IPS-20b (cell line): ENCODE data around the gene E2F4.

ENCODE experiments used
- H3K27ac ChIP-seq: one replicate; pipeline ENCODE4 v1.5.1; 2013; ENCODE audit warnings: low read length
- H3K27me3 ChIP-seq: 2 replicates; pipeline ENCODE4 v1.6.1; 2013; ENCODE audit warnings: mild to moderate bottlenecking, low read length, inconsistent platforms; ENCODE audit not compliant: insufficient read depth
- H3K36me3 ChIP-seq: 2 replicates; pipeline ENCODE4 v1.6.1; 2013; ENCODE audit warnings: low read depth, mild to moderate bottlenecking, inconsistent platforms, low read length, moderate library complexity; ENCODE audit not compliant: insufficient read depth
- H3K4me1 ChIP-seq: 2 replicates; pipeline ENCODE4 v1.6.1; 2013; ENCODE audit warnings: mild to moderate bottlenecking, control low read depth, inconsistent platforms, low read length, moderate library complexity; ENCODE audit not compliant: insufficient read depth
- H3K4me3 ChIP-seq: 2 replicates; pipeline ENCODE4 v1.5.1; 2013; ENCODE audit warnings: mild to moderate bottlenecking, low read length, inconsistent platforms
- H3K9ac ChIP-seq: 2 replicates; pipeline ENCODE4 v1.6.1; 2013; ENCODE audit warnings: low read depth, mild to moderate bottlenecking, inconsistent platforms, low read length, moderate library complexity
- H3K9me3 ChIP-seq: 2 replicates; pipeline ENCODE4 v1.6.1; 2013; ENCODE audit warnings: mild to moderate bottlenecking, low read depth, low read length, inconsistent platforms; ENCODE audit not compliant: insufficient read depth

Gene E2F4

DNA sequence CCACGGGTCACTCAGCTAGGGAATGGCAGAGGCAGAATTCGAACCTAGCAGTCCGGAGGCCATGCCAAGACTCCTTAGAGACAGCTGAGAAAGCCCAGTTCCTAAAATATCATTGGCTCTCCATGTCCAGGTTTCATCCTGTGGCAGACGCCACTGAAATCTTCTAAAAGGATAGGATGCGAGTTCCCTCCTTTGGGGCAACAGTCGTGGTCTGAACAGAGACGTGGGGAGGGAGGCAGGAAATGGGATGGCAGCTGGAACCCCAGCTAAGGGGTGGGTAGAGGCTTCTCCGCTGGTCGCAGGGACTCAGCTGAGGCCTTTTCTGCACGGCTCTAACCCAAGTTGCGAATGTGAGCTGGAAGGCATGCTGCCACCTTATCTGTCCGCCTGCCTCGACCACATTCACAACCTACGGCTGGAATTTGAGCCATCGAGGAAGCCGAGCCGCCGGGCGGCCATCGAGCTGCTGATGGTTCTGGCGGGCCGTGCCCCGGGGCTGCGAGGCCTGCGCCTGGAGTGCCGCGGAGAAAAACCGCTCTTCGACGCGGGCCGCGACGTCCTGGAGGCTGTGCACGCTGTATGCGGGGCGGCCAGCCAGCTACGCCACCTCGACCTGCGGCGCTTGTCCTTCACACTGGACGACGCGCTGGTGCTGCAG lies 29.3 kb upstream of the E2F4 start:
- H3K27ac ChIP-seq = no peak overlapping the region
- H3K9me3 ChIP-seq = peaks cover 10% of the 10 kb centered on the region
- H3K4me3 ChIP-seq = peak overlapping the region; percentile 42; the same call in 1 of the 2 replicates
- H3K36me3 ChIP-seq = no peaks in the 10 kb centered on the region
- H3K27me3 ChIP-seq = peaks cover 100% of the 10 kb centered on the region
- no peaks in the 10 kb centered on the region for H3K4me1 ChIP-seq
- H3K9ac ChIP-seq = no peak overlapping the region

DNA sequence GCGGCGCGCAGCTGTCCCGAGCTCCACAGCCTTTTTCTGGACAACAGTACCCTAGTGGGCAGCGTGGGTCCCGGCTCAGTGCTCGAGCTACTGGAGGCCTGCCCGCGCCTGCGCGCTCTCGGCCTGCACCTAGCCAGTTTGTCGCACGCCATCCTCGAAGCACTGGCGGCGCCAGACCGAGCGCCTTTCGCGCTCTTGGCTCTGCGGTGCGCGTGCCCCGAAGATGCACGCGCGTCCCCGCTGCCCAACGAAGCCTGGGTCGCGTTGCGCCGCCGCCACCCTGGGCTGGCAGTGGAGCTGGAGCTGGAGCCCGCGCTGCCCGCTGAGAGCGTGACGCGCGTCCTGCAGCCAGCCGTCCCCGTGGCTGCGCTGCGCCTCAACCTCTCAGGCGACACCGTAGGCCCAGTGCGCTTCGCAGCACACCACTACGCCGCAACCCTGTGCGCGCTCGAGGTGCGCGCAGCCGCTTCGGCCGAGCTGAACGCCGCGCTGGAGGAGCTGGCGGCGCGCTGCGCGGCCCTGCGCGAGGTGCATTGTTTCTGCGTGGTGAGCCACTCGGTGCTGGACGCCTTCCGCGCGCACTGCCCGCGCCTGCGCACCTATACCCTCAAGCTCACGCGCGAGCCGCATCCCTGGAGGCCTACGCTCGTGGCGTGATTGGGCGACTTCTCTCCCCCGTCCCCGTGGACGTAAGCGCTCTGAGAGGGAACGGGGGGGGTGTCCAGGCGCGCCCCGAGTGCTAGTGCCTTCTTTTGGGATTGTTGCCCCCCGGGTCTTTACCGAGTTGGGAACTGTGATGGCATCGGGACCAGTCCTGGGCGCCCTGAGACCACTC lies 28.6 kb upstream of the E2F4 start:
- Histone ChIP-seq H3K9ac (no peak overlapping the region), H3K4me3 (peak overlapping the region; percentile 42; the same call in 1 of the 2 replicates), H3K9me3 (peaks cover 10% of the 10 kb centered on the region)

DNA sequence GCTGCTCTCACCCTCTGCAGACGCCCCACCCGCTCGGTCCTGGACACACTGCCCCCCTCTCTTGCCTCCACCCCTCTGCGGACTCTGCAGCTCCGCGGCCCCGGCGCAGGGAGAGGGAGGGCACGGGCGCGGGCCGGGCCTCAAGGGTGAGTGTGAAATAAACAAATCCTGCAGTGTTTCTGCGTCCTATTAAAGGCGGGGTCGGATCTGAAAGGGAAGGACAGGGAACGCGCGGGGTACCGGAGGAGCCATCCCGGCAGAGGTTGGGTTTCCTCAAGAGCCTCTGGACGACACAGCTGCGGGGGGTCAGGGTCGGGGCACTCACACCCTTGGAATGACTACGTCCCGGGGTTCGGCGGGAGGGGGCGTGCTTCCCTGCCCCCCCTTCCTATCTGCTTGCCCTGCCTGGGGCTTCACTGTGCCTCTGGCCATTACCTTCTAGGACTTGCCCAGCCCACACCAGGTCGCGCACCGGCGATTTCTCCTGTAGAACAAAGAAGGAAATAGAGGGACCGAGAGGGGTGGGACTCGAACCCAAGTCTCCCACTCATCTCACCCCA lies 27.9 kb upstream of the E2F4 start:
- Histone ChIP-seq H3K4me1 (no peaks in the 10 kb centered on the region), H3K27me3 (peaks cover 100% of the 10 kb centered on the region)

More for the DNA sequence above, 28.6 kb upstream of the E2F4 start:
- H3K4me1 ChIP-seq = no peaks in the 10 kb centered on the region
- peaks cover 100% of the 10 kb centered on the region for H3K27me3 ChIP-seq
- H3K36me3 ChIP-seq = no peaks in the 10 kb centered on the region
- no peak overlapping the region for H3K27ac ChIP-seq

DNA sequence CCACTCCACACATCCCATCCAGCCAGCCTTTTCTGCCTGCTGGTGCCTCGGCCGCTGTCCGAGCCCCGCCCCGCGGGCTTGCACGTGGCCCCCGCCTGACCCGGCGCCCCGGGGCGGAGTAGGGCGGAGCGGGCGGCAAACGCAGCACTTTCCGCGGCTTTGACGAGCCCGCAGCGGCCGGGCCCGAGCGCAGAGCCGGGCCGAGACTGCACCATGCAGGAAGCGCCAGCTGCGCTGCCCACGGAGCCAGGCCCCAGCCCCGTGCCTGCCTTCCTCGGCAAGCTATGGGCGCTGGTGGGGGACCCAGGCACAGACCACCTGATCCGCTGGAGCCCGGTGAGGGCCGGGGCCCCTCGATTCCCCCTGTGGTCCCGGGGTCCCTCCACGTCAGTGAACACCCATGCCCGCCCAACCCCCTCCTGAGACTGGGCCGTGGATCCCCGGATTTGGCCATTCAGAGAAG lies 27.3 kb upstream of the E2F4 start, which contains the start of gene HSF4:
Gene HSF4 (plus strand): TSS at position 147 of the 463 bp plus-strand sequence. CDS start 67 bp downstream, at position 214.
- Histone ChIP-seq H3K4me1 (no peaks in the 10 kb centered on the region), H3K4me3 (peak within 1 kb of the TSS; percentile 42; the same call in 1 of the 2 replicates), H3K9me3 (peaks cover 10% of the 10 kb centered on the region), H3K27ac (no peak within 1 kb of the TSS), H3K9ac (no peak within 1 kb of the TSS), H3K36me3 (no peaks in the 10 kb centered on the region), H3K27me3 (peaks cover 100% of the 10 kb centered on the region)

More for the DNA sequence above, 27.9 kb upstream of the E2F4 start:
- Histone ChIP-seq H3K4me3 (peak overlapping the region; percentile 42; the same call in 1 of the 2 replicates), H3K9ac (no peak overlapping the region), H3K27ac (no peak overlapping the region), H3K36me3 (no peaks in the 10 kb centered on the region), H3K9me3 (peaks cover 10% of the 10 kb centered on the region)

DNA sequence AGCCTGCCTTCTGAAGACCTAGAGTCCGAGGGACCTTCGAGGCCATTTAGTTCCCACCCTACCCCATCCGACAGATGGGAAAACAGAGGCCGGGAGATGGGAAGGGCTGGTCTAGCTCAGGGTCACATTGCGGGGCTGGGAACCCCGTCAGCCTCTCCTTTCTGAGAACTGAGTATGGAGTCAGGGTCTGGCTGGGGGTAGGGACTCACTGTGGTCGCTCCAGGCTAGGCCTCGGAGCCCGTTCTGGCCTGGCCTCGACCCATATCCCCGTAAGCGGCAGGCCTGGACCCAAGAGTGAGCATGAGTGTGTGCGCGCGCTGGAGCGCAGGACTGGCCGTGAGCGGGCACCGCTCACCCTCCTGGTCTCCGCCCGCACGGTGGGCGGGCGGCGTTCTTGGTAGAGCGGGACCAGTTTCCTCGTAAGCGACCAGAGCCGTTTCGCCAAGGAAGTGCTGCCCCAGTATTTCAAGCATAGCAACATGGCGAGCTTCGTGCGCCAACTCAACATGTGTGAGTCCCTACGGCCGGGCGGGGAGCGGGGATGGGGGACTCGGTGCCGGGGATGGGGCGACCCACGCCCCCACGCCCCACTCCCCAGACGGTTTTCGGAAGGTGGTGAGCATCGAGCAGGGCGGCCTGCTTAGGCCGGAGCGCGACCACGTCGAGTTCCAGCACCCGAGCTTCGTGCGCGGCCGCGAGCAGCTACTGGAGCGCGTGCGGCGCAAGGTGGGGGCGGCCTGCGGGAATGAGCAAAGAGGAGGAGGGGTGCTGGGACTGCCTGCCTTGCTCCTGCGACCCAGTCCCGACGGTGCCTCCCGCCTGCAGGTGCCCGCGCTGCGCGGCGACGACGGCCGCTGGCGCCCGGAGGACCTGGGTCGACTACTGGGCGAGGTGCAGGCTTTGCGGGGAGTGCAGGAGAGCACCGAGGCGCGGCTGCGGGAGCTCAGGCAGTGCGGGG lies 26.6 kb upstream of the E2F4 start:
- Histone ChIP-seq H3K4me3 (peak overlapping the region; percentile 42; the same call in 1 of the 2 replicates), H3K9ac (no peak overlapping the region)

DNA sequence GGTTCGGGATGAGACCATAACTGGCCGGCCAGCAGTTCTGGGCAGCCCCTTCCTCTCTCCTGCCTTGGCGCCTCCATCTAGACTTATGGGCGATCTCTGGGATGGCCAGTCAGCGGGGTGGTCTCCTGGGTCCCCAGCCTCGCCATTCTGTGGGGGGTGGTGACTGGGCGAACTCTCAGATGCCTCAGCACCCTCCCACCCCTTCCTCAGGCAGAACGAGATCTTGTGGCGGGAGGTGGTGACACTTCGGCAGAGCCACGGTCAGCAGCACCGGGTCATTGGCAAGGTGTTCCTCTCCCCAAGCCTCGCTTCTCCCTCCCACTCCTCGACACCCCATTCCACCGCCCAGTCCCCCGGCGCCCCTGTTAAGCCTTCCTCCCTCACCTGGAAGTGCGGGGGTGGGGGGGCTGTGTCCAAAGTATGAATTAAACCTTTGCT lies 25.8 kb upstream of the E2F4 start:
- peaks cover 2% of the 10 kb centered on the region for H3K4me1 ChIP-seq
- no peak overlapping the region for H3K27ac ChIP-seq
- H3K27me3 ChIP-seq = peaks cover 98% of the 10 kb centered on the region
- H3K4me3 ChIP-seq = no peak overlapping the region
- H3K9me3 ChIP-seq = peaks cover 10% of the 10 kb centered on the region
- H3K9ac ChIP-seq = no peak overlapping the region
- H3K36me3 ChIP-seq = no peaks in the 10 kb centered on the region

More for the DNA sequence above, 26.6 kb upstream of the E2F4 start:
- Histone ChIP-seq H3K9me3 (peaks cover 10% of the 10 kb centered on the region), H3K27me3 (peaks cover 99% of the 10 kb centered on the region), H3K36me3 (no peaks in the 10 kb centered on the region), H3K4me1 (no peaks in the 10 kb centered on the region), H3K27ac (no peak overlapping the region)

DNA sequence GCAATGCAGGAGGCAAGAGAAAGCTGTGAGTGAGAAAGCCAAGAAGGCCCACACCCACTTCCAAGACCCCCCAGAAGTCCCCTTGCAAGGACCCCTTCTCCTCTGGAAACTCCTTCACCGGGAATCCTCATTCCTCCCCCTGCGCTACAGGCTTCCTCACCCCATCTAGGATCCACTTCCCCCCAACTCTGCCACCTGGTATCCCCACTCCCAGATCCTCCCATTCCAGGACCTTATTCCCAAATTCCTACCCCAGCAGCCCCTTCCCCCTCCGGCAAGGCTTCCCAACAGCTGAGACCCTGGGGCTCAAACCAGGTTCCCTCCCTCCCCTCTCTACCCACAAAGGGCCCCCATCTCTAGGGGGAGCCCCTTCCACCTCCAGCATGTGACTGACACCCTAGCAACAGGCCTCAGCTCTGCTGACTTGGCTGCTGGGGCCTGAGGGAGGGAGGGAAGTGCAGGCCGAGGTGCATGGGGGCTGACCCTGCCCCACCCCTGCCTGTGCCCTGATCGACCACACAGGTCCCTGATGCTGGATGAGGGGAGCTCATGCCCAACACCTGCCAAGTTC lies 25.3 kb upstream of the E2F4 start:
- Histone ChIP-seq H3K4me3 (no peak overlapping the region), H3K4me1 (peaks cover 4% of the 10 kb centered on the region), H3K9ac (no peak overlapping the region), H3K9me3 (peaks cover 10% of the 10 kb centered on the region), H3K36me3 (no peaks in the 10 kb centered on the region), H3K27ac (no peak overlapping the region), H3K27me3 (peaks cover 98% of the 10 kb centered on the region)

DNA sequence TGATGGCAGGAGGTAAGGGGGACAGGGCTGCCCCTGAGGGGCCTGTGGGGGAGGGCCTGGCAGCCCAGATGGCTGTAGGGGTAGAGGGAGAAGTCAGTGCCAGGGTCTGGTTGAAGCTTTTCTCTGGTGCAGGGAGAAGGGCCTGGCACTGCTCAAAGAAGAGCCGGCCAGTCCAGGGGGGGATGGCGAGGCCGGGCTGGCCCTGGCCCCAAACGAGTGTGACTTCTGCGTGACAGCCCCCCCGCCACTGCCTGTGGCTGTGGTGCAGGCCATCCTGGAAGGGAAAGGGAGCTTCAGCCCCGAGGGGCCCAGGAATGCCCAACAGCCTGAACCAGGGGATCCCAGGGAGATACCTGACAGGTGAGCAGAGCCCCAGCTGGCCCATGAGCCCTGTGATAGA lies 24.4 kb upstream of the E2F4 start:
- Histone ChIP-seq H3K27me3 (peaks cover 98% of the 10 kb centered on the region), H3K27ac (no peak overlapping the region), H3K9ac (no peak overlapping the region), H3K4me3 (no peak overlapping the region), H3K4me1 (peaks cover 4% of the 10 kb centered on the region), H3K9me3 (peaks cover 6% of the 10 kb centered on the region), H3K36me3 (no peaks in the 10 kb centered on the region)

DNA sequence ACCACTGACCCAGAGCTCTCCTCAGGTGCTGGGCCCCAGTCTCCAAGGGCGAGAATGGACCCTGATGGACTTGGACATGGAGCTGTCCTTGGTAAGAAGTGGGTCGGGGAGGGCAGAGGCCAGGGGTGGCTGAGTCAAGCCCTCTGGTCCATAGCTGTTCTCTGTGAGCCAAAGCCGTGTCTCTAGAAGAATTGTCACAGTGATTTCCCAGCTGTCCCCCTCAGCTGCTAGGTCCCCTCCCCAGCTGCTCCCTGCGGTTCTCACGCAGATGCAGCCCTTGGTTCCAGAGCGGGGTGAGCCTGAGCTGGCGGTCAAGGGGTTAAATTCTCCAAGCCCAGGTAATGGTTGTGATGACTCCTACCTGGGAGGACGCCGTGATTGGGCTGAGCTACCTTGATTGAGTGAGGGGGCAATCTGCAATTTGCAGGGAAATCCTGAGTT lies 22.9 kb upstream of the E2F4 start:
- Histone ChIP-seq H3K27me3 (peaks cover 98% of the 10 kb centered on the region), H3K9me3 (peaks cover 5% of the 10 kb centered on the region; the same call in 1 of the 2 replicates), H3K36me3 (no peaks in the 10 kb centered on the region), H3K9ac (no peak overlapping the region), H3K27ac (no peak overlapping the region), H3K4me3 (peak overlapping the region; percentile 63), H3K4me1 (peaks cover 9% of the 10 kb centered on the region)

DNA sequence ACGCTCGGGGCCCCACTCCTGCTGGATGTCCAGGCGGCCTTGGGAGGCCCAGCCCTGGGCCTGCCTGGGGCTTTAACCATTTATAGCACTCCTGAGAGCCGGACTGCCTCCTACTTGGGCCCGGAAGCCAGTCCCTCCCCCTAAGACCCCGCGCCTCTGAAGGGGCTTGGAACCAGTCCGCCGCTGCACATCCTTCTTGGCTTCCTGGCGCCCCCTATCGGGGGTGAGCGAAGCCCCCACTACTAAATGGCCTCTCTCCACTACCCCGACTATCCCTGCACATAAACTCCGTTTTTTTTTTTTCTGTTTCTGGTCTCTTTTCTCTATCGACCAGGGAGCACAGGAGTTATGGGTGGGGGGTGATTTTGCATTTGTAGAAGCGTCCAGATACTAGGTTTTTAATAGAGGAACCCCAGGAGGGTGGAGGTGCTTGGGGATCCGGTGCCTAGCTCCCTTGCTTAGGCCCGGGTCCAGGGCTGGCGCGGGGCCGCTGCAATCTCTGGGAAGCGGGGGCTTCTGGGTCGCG lies 22.2 kb upstream of the E2F4 start:
- Histone ChIP-seq H3K27me3 (peaks cover 98% of the 10 kb centered on the region), H3K9ac (no peak overlapping the region)

More for the DNA sequence above, 22.2 kb upstream of the E2F4 start:
- Histone ChIP-seq H3K4me1 (peaks cover 9% of the 10 kb centered on the region), H3K9me3 (peaks cover 4% of the 10 kb centered on the region; the same call in 1 of the 2 replicates), H3K4me3 (peak overlapping the region; percentile 63), H3K36me3 (no peaks in the 10 kb centered on the region), H3K27ac (no peak overlapping the region)
